ENCODE data around the gene APBB1IP.

- TF ChIP-seq MAX (CRISPR knock-in tag; IDR thresholded peaks at IDR 0.05) (no peak), CTCF (IDR thresholded peaks at IDR 0.05) (no peak), ZMAT4 (CRISPR knock-in tag; IDR thresholded peaks at IDR 0.05) (no peak), TEAD4 (CRISPR knock-in tag; IDR thresholded peaks at IDR 0.05) (no peak), FOXP1 (CRISPR knock-in tag; IDR thresholded peaks at IDR 0.05; ENCODE audit: borderline replicate concordance) (no peak), ATF2 (CRISPR knock-in tag; IDR thresholded peaks at IDR 0.05; ENCODE audit: borderline replicate concordance, low read depth) (no peak), CBFB (CRISPR knock-in tag; IDR thresholded peaks at IDR 0.05; ENCODE audit: low read depth) (no peak), SMAD4 (CRISPR knock-in tag; IDR thresholded peaks at IDR 0.05) (no peak), ESRRA (CRISPR knock-in tag; IDR thresholded peaks at IDR 0.05; ENCODE audit: borderline replicate concordance) (no peak), NR2C2 (CRISPR knock-in tag; IDR thresholded peaks at IDR 0.05) (no peak)
Measured at GRCh38 chr10:26412932-26413331, 25.2 kb upstream of the APBB1IP start.
